ENCODE data around the gene FKBP5. TPM values are rescaled to one million over a fixed set of nuclear protein-coding genes. Genes with fewer than 3 reads are reported as not detected.

The FKBP5 gene
- polyA plus RNA-seq, 2 of the 4 experiments (the other 2 are of a cell fraction), result 8.4 to 11.7 TPM

GRCh38 chr6:35587167-35587566, 101.5 kb downstream of the FKBP5 start:
- POLR2A ChIA-PET, result no interaction called here
- no peak overlapping the region for H3K4me3 ChIP-seq
- no peaks in the 10 kb centered on the region for H3K9me3 ChIP-seq
- no peak overlapping the region; a peak in 1 of 6 replicates for H3K27ac ChIP-seq
- CTCF ChIA-PET, result interaction anchor here (0.8 to 11.0 kb wide), 2 partner anchors 37 to 150 kb away, joined by 3 to 102 read pairs; partner anchors contain the start of gene ARMC12
- WGBS (ENCODE audit: missing lambda C conversion rate), result 88% methylated on average over 2 of the region's 2 CpGs
- no peak for FAIRE-seq
- H3K4me2 ChIP-seq, result no peak overlapping the region
- TF ChIP-seq CEBPB (IDR thresholded peaks at IDR 0.05) (no peak), ESRRA (IDR thresholded peaks at IDR 0.05; ENCODE audit: borderline replicate concordance, low read length) (no peak), REST (IDR thresholded peaks at IDR 0.05) (no peak), GATA3 (IDR thresholded peaks at IDR 0.05; ENCODE audit: borderline replicate concordance) (no peak), RFX5 (IDR thresholded peaks at IDR 0.05) (no peak), SREBF2 (IDR thresholded peaks at IDR 0.05) (no peak), ZSCAN20 (CRISPR knock-in tag; IDR thresholded peaks at IDR 0.05) (no peak), POLR2A (IDR thresholded peaks at IDR 0.05; ENCODE audit: low read length) (no peak), HMGXB4 (CRISPR knock-in tag; IDR thresholded peaks at IDR 0.05; ENCODE audit: borderline replicate concordance) (no peak), KDM5A (IDR thresholded peaks at IDR 0.05) (no peak), CTCF (IDR thresholded peaks at IDR 0.05) (no peak), EP300 (IDR thresholded peaks at IDR 0.05) (no peak), EHMT2 (IDR thresholded peaks at IDR 0.05; ENCODE audit: low read depth) (no peak), MAX (IDR thresholded peaks at IDR 0.05) (no peak), MAZ (IDR thresholded peaks at IDR 0.05; ENCODE audit: borderline replicate concordance, low read depth, low read length) (no peak), MYC (IDR thresholded peaks at IDR 0.05; ENCODE audit: borderline replicate concordance, low read length) (no peak)
- no peak for ATAC-seq
- no peaks in the 10 kb centered on the region; the same call in 2 of the 3 replicates for H3K4me1 ChIP-seq
- no peak for DNase-seq (ENCODE audit: low read depth in 1 of 2, low spot score in 1 of 2)

- POLR2A ChIA-PET, result no interaction called here
- no peak overlapping the region for H3K4me3 ChIP-seq
- FAIRE-seq (no peak), ATAC-seq (no peak), DNase-seq (ENCODE audit: low read depth in 1 of 2, low spot score in 1 of 2) (no peak)
- H3K4me2 ChIP-seq, result no peak overlapping the region
- TF ChIP-seq RAD21 (conservative IDR thresholded peaks at IDR 0.05 in 1 of 2, IDR thresholded peaks at IDR 0.05 in 1 of 2), result no peak
- no peak for TF ChIP-seq EP300 (IDR thresholded peaks at IDR 0.05)
- H3K9me3 ChIP-seq, result no peaks in the 10 kb centered on the region
- H3K4me1 ChIP-seq, result no peaks in the 10 kb centered on the region; the same call in 2 of the 3 replicates
- peak overlapping the region in 1 of 2 experiments; percentile 11; a peak in 1 of 6 replicates for H3K27ac ChIP-seq
- CTCF ChIA-PET, result interaction anchor here (11.0 kb wide), 1 partner anchor 150 kb away, joined by 102 read pairs; the partner anchor contains the start of gene ARMC12
Observed at GRCh38 chr6:35586542-35586941, 102.2 kb downstream of the FKBP5 start.
